CD4-positive, alpha-beta T cell (primary cell): ENCODE data around the gene TMEM108. TPM values are rescaled to one million over a fixed set of nuclear protein-coding genes. Genes with fewer than 3 reads are reported as not detected.

Experiments
- ATAC-seq: fragments of 200-7000 bp; cut with Tn5 transposase; one replicate; pipeline ENCODE4 v1.10.0; 2022; ENCODE audit warnings: mild to moderate bottlenecking; ENCODE audit not compliant: poor library complexity
- CTCF ChIA-PET: fragments of 350-600 bp; sonication (Branson Sonifier 250); formaldehyde crosslinking; loops from one replicate; lab custom pipeline; 2021; ENCODE audit warnings: antibody characterized with exemption, inconsistent platforms; lab: Charles Lee
- POLR2A ChIA-PET: fragments of 350-600 bp; sonication (Branson Sonifier 250); formaldehyde crosslinking; loops from one replicate; lab custom pipeline; 2021; ENCODE audit warnings: antibody characterized with exemption, inconsistent platforms; lab: Charles Lee
- DNase-seq, 14 experiments: peaks; one replicate each; pipeline ENCODE4 v3.0.0-alpha.2; 2013 to 2020; ENCODE audit warnings: mixed read lengths in 2 of 14
- H3K27ac ChIP-seq, 2 donors: one replicate each; pipeline versions ENCODE4 v1.5.1 to v1.7.0; 2013; ENCODE audit warnings: low read length in 2 of 2, low read depth in 1 of 2, mild to moderate bottlenecking in 1 of 2
- H3K27me3 ChIP-seq, 2 experiments: 1 replicate in 1 of 2; 2 replicates in 1 of 2; pipeline versions ENCODE4 v1.6.1 to v1.7.0; 2013; ENCODE audit warnings: low read length in 2 of 2, control low read depth in 1 of 2, mild to moderate bottlenecking in 1 of 2, moderate library complexity in 1 of 2; ENCODE audit not compliant: insufficient read depth in 2 of 2, control insufficient read depth in 1 of 2
- H3K36me3 ChIP-seq: one replicate; pipeline ENCODE4 v1.6.1; 2013; ENCODE audit warnings: low read length, control low read depth; ENCODE audit not compliant: insufficient read depth
- H3K4me1 ChIP-seq: one replicate; pipeline ENCODE4 v1.6.1; 2013; ENCODE audit warnings: low read length, control low read depth; ENCODE audit not compliant: insufficient read depth
- H3K4me3 ChIP-seq: one replicate; pipeline ENCODE4 v1.5.1; 2013; ENCODE audit warnings: mild to moderate bottlenecking, low read length, moderate library complexity
- H3K9me3 ChIP-seq, 2 experiments: 1 replicate in 1 of 2; 2 replicates in 1 of 2; pipeline versions ENCODE4 v1.6.1 to v1.7.0; 2013; ENCODE audit warnings: low read length in 2 of 2, mild to moderate bottlenecking in 2 of 2, control low read depth in 1 of 2, moderate library complexity in 1 of 2; ENCODE audit not compliant: control insufficient read depth in 1 of 2, insufficient read depth in 1 of 2
- H3K27ac Mint-ChIP-seq: one replicate; pipeline ENCODE4 v1.8.0; 2020; ENCODE audit warnings: mixed read lengths
- H3K27me3 Mint-ChIP-seq: one replicate; pipeline ENCODE4 v1.8.0; 2021; ENCODE audit warnings: mixed read lengths
- H3K36me3 Mint-ChIP-seq: one replicate; pipeline ENCODE4 v1.8.0; 2021; ENCODE audit warnings: low read depth, mixed read lengths
- H3K4me1 Mint-ChIP-seq: one replicate; pipeline ENCODE4 v1.8.0; 2021; ENCODE audit warnings: low read depth, mixed read lengths
- H3K4me3 Mint-ChIP-seq: one replicate; pipeline ENCODE4 v1.8.0; 2020; ENCODE audit warnings: mild to moderate bottlenecking, mixed read lengths
- H3K9me3 Mint-ChIP-seq: one replicate; pipeline ENCODE4 v1.8.0; 2020; ENCODE audit warnings: mixed read lengths
- CTCF ChIP-seq: fragments of 200-600 bp; IDR thresholded peaks from one replicate; pipeline ENCODE4 v1.8.0; 2022; ENCODE audit warnings: antibody characterized with exemption, mild to moderate bottlenecking
- intact Hi-C, 2 experiments: fragments of 100-400 bp; cut with DNase I in 1 of 2; cut with micrococcal nuclease in 1 of 2; formaldehyde crosslinking; loops; one replicate each; pipeline versions ENCODE4 v1.15.1 to v1.9.0; 2023 to 2025; cut with DNase I, micrococcal nuclease
- total RNA-seq, 174 experiments: library from RNA in 2 of 174; stranded (reverse) in 2 of 174; gene quantifications; one replicate each; pipeline ENCODE4 v1.2.3 and lab custom pipeline; 2021 to 2026

TMEM108 gene
- total RNA-seq, 2 experiments from 2014 or later: not detected

- ATAC-seq (no peak), DNase-seq (no peak)
- Mint-ChIP-seq H3K4me1 (no peaks in the 10 kb centered on the region), H3K9me3 (no peaks in the 10 kb centered on the region), H3K36me3 (no peaks in the 10 kb centered on the region), H3K27ac (no peak overlapping the region), H3K27me3 (no peaks in the 10 kb centered on the region), H3K4me3 (no peak overlapping the region)
- H3K27me3 ChIP-seq: no peaks in the 10 kb centered on the region
- TF ChIP-seq CTCF: no peak
- no peaks in the 10 kb centered on the region for H3K4me1 ChIP-seq
- CTCF ChIA-PET: no interaction called here
- H3K36me3 ChIP-seq: no peaks in the 10 kb centered on the region
- no peak overlapping the region for H3K27ac ChIP-seq
- no peak overlapping the region for H3K4me3 ChIP-seq
- no peaks in the 10 kb centered on the region for H3K9me3 ChIP-seq
- intact Hi-C loops: no loop called here
- POLR2A ChIA-PET: interaction anchor here (0.7 kb wide), 1 partner anchor 14 kb away, joined by 3 read pairs; no protein-coding TSS in a partner anchor
Measured at GRCh38 chr3:133371676-133372075, 333.5 kb downstream of the TMEM108 start.

GRCh38 chr3:133374708-133375402 is 336.7 kb downstream of the TMEM108 start:
- Mint-ChIP-seq H3K36me3 (no peaks in the 10 kb centered on the region), H3K4me3 (no peak overlapping the region), H3K27me3 (no peaks in the 10 kb centered on the region), H3K4me1 (no peaks in the 10 kb centered on the region), H3K27ac (no peak overlapping the region), H3K9me3 (no peaks in the 10 kb centered on the region)
- H3K9me3 ChIP-seq: no peaks in the 10 kb centered on the region
- no peak overlapping the region for H3K4me3 ChIP-seq
- no peak for ATAC-seq
- DNase-seq: no peak
- no peaks in the 10 kb centered on the region for H3K4me1 ChIP-seq
- no peaks in the 10 kb centered on the region for H3K36me3 ChIP-seq
- no peak for TF ChIP-seq CTCF
- CTCF ChIA-PET: no interaction called here
- intact Hi-C loops: no loop called here
- POLR2A ChIA-PET: no interaction called here
- H3K27me3 ChIP-seq: no peaks in the 10 kb centered on the region
- H3K27ac ChIP-seq: no peak overlapping the region

GRCh38 chr3:133375403-133375745 is 337.2 kb downstream of the TMEM108 start:
- intact Hi-C loops: no loop called here
- TF ChIP-seq CTCF: no peak
- H3K27me3 Mint-ChIP-seq: no peaks in the 10 kb centered on the region
- CTCF ChIA-PET: no interaction called here
- no peak for ATAC-seq
- H3K27ac ChIP-seq: no peak overlapping the region
- H3K4me3 Mint-ChIP-seq: no peak overlapping the region
- POLR2A ChIA-PET: no interaction called here
- no peaks in the 10 kb centered on the region for H3K36me3 Mint-ChIP-seq
- no peaks in the 10 kb centered on the region for H3K9me3 Mint-ChIP-seq
- H3K4me3 ChIP-seq: no peak overlapping the region
- H3K36me3 ChIP-seq: no peaks in the 10 kb centered on the region
- H3K27ac Mint-ChIP-seq: no peak overlapping the region
- no peak for DNase-seq
- H3K4me1 Mint-ChIP-seq: no peaks in the 10 kb centered on the region
- no peaks in the 10 kb centered on the region for H3K27me3 ChIP-seq
- no peaks in the 10 kb centered on the region for H3K4me1 ChIP-seq
- no peaks in the 10 kb centered on the region for H3K9me3 ChIP-seq
